ENCODE measurements around the gene GNE.
"Not testable (repeated sequence)": the region's sequence is repeated elsewhere in the genome, so short reads cannot be mapped to it uniquely, and the experiment has no call there.

The GNE gene

GRCh38 chr9:36276254-36276653 is 18.0 kb upstream of the GNE start:
- H3K9me3 ChIP-seq (ENCODE audit: control insufficient read depth, low read length): no peaks in the 10 kb centered on the region
- H3K4me3 ChIP-seq (ENCODE audit: insufficient read depth, low read depth, low read length, poor library complexity, severe bottlenecking): no peak overlapping the region
- H3K36me3 ChIP-seq (ENCODE audit: control insufficient read depth, insufficient read depth, low read length): no peaks in the 10 kb centered on the region
- no peak overlapping the region for H3K27ac ChIP-seq (ENCODE audit: insufficient read depth, low read length, poor library complexity, severe bottlenecking)
- H3K27me3 ChIP-seq (replicated peaks; ENCODE audit: control insufficient read depth, insufficient read depth, low read length, poor library complexity, severe bottlenecking): no peaks in the 10 kb centered on the region
- no peaks in the 10 kb centered on the region for H3K4me1 ChIP-seq (ENCODE audit: control insufficient read depth, insufficient read depth, low read length, poor library complexity, severe bottlenecking)
- no peak for DNase-seq

- Histone ChIP-seq H3K4me3 (ENCODE audit: insufficient read depth, low read depth, low read length, poor library complexity, severe bottlenecking) (no peak overlapping the region), H3K9me3 (ENCODE audit: control insufficient read depth, low read length) (no peaks in the 10 kb centered on the region), H3K36me3 (ENCODE audit: control insufficient read depth, insufficient read depth, low read length) (no peaks in the 10 kb centered on the region), H3K27ac (ENCODE audit: insufficient read depth, low read length, poor library complexity, severe bottlenecking) (no peak overlapping the region), H3K27me3 (replicated peaks; ENCODE audit: control insufficient read depth, insufficient read depth, low read length, poor library complexity, severe bottlenecking) (no peaks in the 10 kb centered on the region), H3K4me1 (ENCODE audit: control insufficient read depth, insufficient read depth, low read length, poor library complexity, severe bottlenecking) (no peaks in the 10 kb centered on the region)
- no peak for DNase-seq
These were observed 16.8 kb upstream of the GNE start for GRCh38 chr9:36275060-36275459.

- not testable (repeated sequence) for H3K36me3 ChIP-seq (ENCODE audit: control insufficient read depth, insufficient read depth, low read length); DNase-seq; H3K27ac ChIP-seq (ENCODE audit: insufficient read depth, low read length, poor library complexity, severe bottlenecking); H3K9me3 ChIP-seq (ENCODE audit: control insufficient read depth, low read length); H3K4me3 ChIP-seq (ENCODE audit: insufficient read depth, low read depth, low read length, poor library complexity, severe bottlenecking); H3K27me3 ChIP-seq (replicated peaks; ENCODE audit: control insufficient read depth, insufficient read depth, low read length, poor library complexity, severe bottlenecking); H3K4me1 ChIP-seq (ENCODE audit: control insufficient read depth, insufficient read depth, low read length, poor library complexity, severe bottlenecking)
These were observed 15.1 kb upstream of the GNE start for GRCh38 chr9:36273354-36273753.

- no peaks in the 10 kb centered on the region for H3K4me1 ChIP-seq (ENCODE audit: control insufficient read depth, insufficient read depth, low read length, poor library complexity, severe bottlenecking)
- DNase-seq: no peak
- no peak overlapping the region for H3K27ac ChIP-seq (ENCODE audit: insufficient read depth, low read length, poor library complexity, severe bottlenecking)
- no peak overlapping the region for H3K4me3 ChIP-seq (ENCODE audit: insufficient read depth, low read depth, low read length, poor library complexity, severe bottlenecking)
- no peaks in the 10 kb centered on the region for H3K9me3 ChIP-seq (ENCODE audit: control insufficient read depth, low read length)
- H3K27me3 ChIP-seq (replicated peaks; ENCODE audit: control insufficient read depth, insufficient read depth, low read length, poor library complexity, severe bottlenecking): no peaks in the 10 kb centered on the region
- no peaks in the 10 kb centered on the region for H3K36me3 ChIP-seq (ENCODE audit: control insufficient read depth, insufficient read depth, low read length)
These were observed 9.8 kb upstream of the GNE start for GRCh38 chr9:36268007-36268427.

- Histone ChIP-seq H3K4me1 (ENCODE audit: control insufficient read depth, insufficient read depth, low read length, poor library complexity, severe bottlenecking) (no peaks in the 10 kb centered on the region), H3K9me3 (ENCODE audit: control insufficient read depth, low read length) (no peaks in the 10 kb centered on the region), H3K36me3 (ENCODE audit: control insufficient read depth, insufficient read depth, low read length) (no peaks in the 10 kb centered on the region), H3K27me3 (replicated peaks; ENCODE audit: control insufficient read depth, insufficient read depth, low read length, poor library complexity, severe bottlenecking) (no peaks in the 10 kb centered on the region), H3K27ac (ENCODE audit: insufficient read depth, low read length, poor library complexity, severe bottlenecking) (no peak overlapping the region), H3K4me3 (ENCODE audit: insufficient read depth, low read depth, low read length, poor library complexity, severe bottlenecking) (no peak overlapping the region)
- no peak for DNase-seq
These were observed 6.6 kb upstream of the GNE start for GRCh38 chr9:36264896-36265295.

- no peak for DNase-seq
- Histone ChIP-seq H3K4me3 (ENCODE audit: insufficient read depth, low read depth, low read length, poor library complexity, severe bottlenecking) (no peak overlapping the region), H3K27ac (ENCODE audit: insufficient read depth, low read length, poor library complexity, severe bottlenecking) (no peak overlapping the region), H3K27me3 (replicated peaks; ENCODE audit: control insufficient read depth, insufficient read depth, low read length, poor library complexity, severe bottlenecking) (no peaks in the 10 kb centered on the region), H3K36me3 (ENCODE audit: control insufficient read depth, insufficient read depth, low read length) (no peaks in the 10 kb centered on the region), H3K9me3 (ENCODE audit: control insufficient read depth, low read length) (no peaks in the 10 kb centered on the region), H3K4me1 (ENCODE audit: control insufficient read depth, insufficient read depth, low read length, poor library complexity, severe bottlenecking) (peaks cover 3% of the 10 kb centered on the region)
These were observed 5.4 kb upstream of the GNE start for GRCh38 chr9:36263683-36264082.

- peak overlapping the region; percentile 81 for H3K4me3 ChIP-seq (ENCODE audit: insufficient read depth, low read depth, low read length, poor library complexity, severe bottlenecking)
- peak overlapping the region; percentile 84 for H3K27ac ChIP-seq (ENCODE audit: insufficient read depth, low read length, poor library complexity, severe bottlenecking)
- no peaks in the 10 kb centered on the region for H3K36me3 ChIP-seq (ENCODE audit: control insufficient read depth, insufficient read depth, low read length)
- no peak for DNase-seq
- H3K9me3 ChIP-seq (ENCODE audit: control insufficient read depth, low read length): no peaks in the 10 kb centered on the region
- peaks cover 11% of the 10 kb centered on the region for H3K4me1 ChIP-seq (ENCODE audit: control insufficient read depth, insufficient read depth, low read length, poor library complexity, severe bottlenecking)
- no peaks in the 10 kb centered on the region for H3K27me3 ChIP-seq (replicated peaks; ENCODE audit: control insufficient read depth, insufficient read depth, low read length, poor library complexity, severe bottlenecking)
These were observed 817 bp upstream of the GNE start for GRCh38 chr9:36258996-36259533.

- H3K36me3 ChIP-seq (ENCODE audit: control insufficient read depth, insufficient read depth, low read length): peaks cover 6% of the 10 kb centered on the region
- DNase-seq: no peak
- no peaks in the 10 kb centered on the region for H3K9me3 ChIP-seq (ENCODE audit: control insufficient read depth, low read length)
- H3K4me1 ChIP-seq (ENCODE audit: control insufficient read depth, insufficient read depth, low read length, poor library complexity, severe bottlenecking): no peaks in the 10 kb centered on the region
- no peaks in the 10 kb centered on the region for H3K27me3 ChIP-seq (replicated peaks; ENCODE audit: control insufficient read depth, insufficient read depth, low read length, poor library complexity, severe bottlenecking)
- H3K4me3 ChIP-seq (ENCODE audit: insufficient read depth, low read depth, low read length, poor library complexity, severe bottlenecking): no peak overlapping the region
- H3K27ac ChIP-seq (ENCODE audit: insufficient read depth, low read length, poor library complexity, severe bottlenecking): no peak overlapping the region
These were observed 6.8 kb downstream of the GNE start for GRCh38 chr9:36251428-36251827.

- peaks cover 14% of the 10 kb centered on the region for H3K36me3 ChIP-seq (ENCODE audit: control insufficient read depth, insufficient read depth, low read length)
These were observed 8.2 kb downstream of the GNE start for GRCh38 chr9:36250079-36250478.

GRCh38 chr9:36249189-36249588 is 9.1 kb downstream of the GNE start:
- no peaks in the 10 kb centered on the region for H3K4me1 ChIP-seq (ENCODE audit: control insufficient read depth, insufficient read depth, low read length, poor library complexity, severe bottlenecking)
- no peaks in the 10 kb centered on the region for H3K27me3 ChIP-seq (replicated peaks; ENCODE audit: control insufficient read depth, insufficient read depth, low read length, poor library complexity, severe bottlenecking)
- DNase-seq: no peak
- no peaks in the 10 kb centered on the region for H3K9me3 ChIP-seq (ENCODE audit: control insufficient read depth, low read length)
- H3K27ac ChIP-seq (ENCODE audit: insufficient read depth, low read length, poor library complexity, severe bottlenecking): no peak overlapping the region
- H3K4me3 ChIP-seq (ENCODE audit: insufficient read depth, low read depth, low read length, poor library complexity, severe bottlenecking): no peak overlapping the region
- peaks cover 14% of the 10 kb centered on the region for H3K36me3 ChIP-seq (ENCODE audit: control insufficient read depth, insufficient read depth, low read length)

More at GRCh38 chr9:36250079-36250478, 8.2 kb downstream of the GNE start:
- DNase-seq: no peak
- H3K27ac ChIP-seq (ENCODE audit: insufficient read depth, low read length, poor library complexity, severe bottlenecking): no peak overlapping the region
- H3K4me1 ChIP-seq (ENCODE audit: control insufficient read depth, insufficient read depth, low read length, poor library complexity, severe bottlenecking): no peaks in the 10 kb centered on the region
- no peaks in the 10 kb centered on the region for H3K27me3 ChIP-seq (replicated peaks; ENCODE audit: control insufficient read depth, insufficient read depth, low read length, poor library complexity, severe bottlenecking)
- no peaks in the 10 kb centered on the region for H3K9me3 ChIP-seq (ENCODE audit: control insufficient read depth, low read length)
- no peak overlapping the region for H3K4me3 ChIP-seq (ENCODE audit: insufficient read depth, low read depth, low read length, poor library complexity, severe bottlenecking)
